Hepatocyte (in vitro differentiated cells): ENCODE data around the gene WBP4.

Experiments used
- CTCF ChIP-seq: fragments of 200-600 bp; sonication (generic); IDR thresholded peaks from 2 replicates; pipeline ENCODE4 v1.5.1; 2016; ENCODE audit warnings: antibody characterized with exemption, mild to moderate bottlenecking; ENCODE audit not compliant: poor library complexity
- EZH2 ChIP-seq: fragments of 200-600 bp; sonication (generic); IDR thresholded peaks from 2 replicates; pipeline ENCODE4 v1.6.1; 2016; ENCODE audit warnings: antibody characterized with exemption, mild to moderate bottlenecking, borderline replicate concordance

GRCh38 chr13:41122838-41123237 lies 61.5 kb downstream of the WBP4 start:
- no peak for TF ChIP-seq CTCF
- TF ChIP-seq EZH2 = no peak
